MV-4-11 (cell line): ENCODE results near the gene ATP13A3.

Source experiments
- DNase-seq: peaks from one replicate; lab custom pipeline; 2025; lab: John Stamatoyannopoulos, UW

ATP13A3 gene

GRCh38 chr3:194475138-194475932 lies 11.5 kb downstream of the ATP13A3 start:
- DNase-seq, result no peak

GRCh38 chr3:194474675-194475074 lies 12.1 kb downstream of the ATP13A3 start:
- no peak for DNase-seq

GRCh38 chr3:194472290-194472920 lies 14.4 kb downstream of the ATP13A3 start:
- DNase-seq, result peak; percentile 73

DNA sequence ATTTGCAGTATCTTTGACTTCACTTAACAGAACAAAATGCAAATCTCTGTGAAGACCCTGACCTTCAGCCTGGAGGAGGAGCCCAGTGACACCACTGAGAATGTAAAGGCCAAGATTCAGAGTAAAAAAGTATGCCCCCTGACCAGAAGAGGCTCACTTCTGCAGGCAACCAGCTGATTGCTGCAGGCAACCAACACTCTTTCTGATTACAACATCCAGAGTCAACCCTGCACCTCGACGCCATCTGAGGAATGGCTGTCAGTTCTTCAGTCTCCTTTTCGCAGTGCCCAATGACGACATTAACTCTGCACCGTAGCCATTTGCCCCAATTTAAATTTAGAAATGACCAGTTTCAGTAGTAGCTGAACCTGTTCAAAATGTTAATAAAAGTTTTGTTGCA lies 14.9 kb downstream of the ATP13A3 start:
- peak; percentile 54 for DNase-seq

DNA sequence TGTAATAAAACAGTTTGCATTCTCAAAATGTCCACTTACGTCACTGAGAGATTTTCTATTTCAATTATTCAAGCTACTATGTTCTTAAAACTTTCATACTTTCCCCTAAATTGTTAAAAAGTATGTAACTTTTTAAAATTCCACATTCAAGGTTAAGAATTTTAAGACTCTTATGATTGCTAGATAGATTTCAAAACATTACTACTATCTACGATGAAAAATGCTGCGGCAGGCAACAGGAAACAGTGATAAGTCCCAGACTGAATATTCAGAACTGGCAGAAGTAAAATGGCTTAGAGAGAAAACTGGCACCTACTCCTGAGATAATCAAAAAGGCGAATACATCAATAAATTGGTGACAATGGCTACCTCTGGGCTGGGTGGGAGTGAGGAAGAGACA lies 16.2 kb downstream of the ATP13A3 start:
- DNase-seq, result no peak

GRCh38 chr3:194469977-194470376 lies 16.8 kb downstream of the ATP13A3 start:
- DNase-seq, result no peak

DNA sequence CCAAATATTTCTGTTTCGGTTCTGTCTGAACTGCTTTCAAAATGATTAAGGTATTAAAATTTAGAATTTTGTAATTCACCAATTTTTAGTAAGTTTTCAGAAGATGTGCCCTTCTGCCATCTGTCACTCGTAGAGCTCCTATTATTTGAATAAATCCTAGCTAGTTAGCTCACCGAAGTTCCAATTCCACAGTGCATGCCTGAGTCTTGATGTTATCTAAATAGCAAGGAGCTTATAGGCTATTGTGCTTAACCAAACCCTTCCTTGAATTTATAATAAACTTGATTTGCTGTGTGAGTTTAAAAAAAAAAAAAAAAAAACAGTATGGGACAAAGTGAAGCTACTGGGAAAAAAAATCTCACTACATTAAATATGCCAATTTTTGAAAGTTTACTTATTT lies 18.7 kb downstream of the ATP13A3 start:
- no peak for DNase-seq

DNA sequence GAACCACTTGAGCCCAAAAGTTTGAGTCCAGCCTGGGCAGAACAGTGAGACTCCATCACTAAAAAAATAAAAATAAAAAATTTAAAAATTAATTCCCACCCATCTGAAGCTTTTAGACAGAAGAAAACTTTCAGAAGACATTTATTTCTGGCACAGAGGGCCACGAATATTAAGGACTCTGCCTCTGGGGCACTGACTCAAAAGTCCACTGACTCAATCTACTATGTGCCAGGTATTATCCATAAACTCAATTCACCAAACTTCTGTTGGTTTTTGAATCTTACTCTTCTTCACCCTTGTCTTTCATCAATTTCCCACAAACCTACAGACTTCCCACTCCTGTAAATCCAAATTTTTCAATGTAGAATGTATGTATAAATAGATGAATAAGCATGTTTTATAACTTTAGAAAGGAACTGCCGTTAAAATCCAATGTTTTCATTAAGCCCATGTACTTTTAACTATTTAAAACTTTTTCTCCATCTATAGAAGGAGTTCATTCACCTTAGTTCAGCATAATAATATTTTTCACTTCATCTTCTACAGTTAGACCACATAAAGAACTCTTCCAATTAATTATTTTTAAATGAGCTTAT lies 19.9 kb downstream of the ATP13A3 start:
- DNase-seq, result no peak

- peak; percentile 27 for DNase-seq
Observed at GRCh38 chr3:194465920-194466570, 20.8 kb downstream of the ATP13A3 start.

DNA sequence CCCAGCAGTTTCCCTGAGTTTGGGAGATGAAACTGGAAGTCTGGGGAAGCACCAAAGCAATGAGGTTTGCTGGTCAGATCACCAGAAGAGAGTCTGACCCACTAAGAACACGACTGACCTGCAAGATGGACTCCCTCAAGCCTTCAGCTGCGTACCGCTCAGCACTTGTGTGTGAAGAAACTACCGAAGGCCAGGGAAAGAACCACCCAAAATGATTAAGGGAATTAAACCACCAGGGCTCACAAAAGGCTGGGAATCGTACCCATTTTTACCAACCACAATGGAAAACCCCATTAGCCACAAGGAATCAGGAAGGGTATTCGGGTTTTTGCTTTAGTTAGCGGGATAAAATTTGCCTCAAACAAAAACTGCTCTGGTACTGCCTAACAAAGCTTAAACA lies 21.6 kb downstream of the ATP13A3 start:
- DNase-seq, result no peak

DNA sequence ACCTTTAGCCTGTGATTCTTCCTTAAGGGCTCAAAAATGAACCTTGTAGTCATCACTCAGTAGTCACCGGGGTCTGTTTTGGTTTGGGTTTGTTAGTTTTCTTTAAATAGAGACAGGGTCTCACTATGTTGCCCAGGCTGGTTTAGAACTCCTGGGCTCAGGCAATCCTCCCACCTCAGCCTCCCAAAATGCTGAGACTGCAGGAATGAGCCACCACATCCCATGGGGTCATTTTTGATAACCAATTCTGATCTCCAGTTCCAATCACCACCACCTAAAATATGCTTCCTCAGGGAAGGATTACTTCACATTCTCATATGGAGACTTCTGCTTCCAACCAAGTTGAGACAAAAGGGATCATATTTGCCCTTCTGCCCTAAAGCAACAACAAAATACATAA lies 22.1 kb downstream of the ATP13A3 start:
- DNase-seq, result no peak

- DNase-seq, result no peak
Observed at GRCh38 chr3:194462936-194463335, 23.9 kb downstream of the ATP13A3 start.

DNA sequence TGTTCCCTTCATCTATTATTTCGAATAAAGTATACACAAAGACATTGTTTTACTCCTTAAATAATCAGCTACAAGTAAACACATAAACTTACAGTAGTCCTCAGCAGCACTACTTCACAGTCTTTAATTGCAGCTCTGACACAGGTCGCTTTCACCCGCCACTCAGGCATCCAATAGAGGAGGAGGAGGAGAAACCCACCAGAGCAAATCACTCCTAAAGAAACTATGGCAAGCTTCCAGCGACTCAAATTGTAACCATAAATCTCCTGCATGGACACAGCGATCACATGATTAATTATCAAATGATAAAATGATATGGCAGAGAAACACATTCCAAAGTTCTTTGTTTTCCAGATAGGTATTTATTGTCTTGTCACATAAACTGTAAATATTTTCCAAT lies 26.2 kb downstream of the ATP13A3 start:
- no peak for DNase-seq

GRCh38 chr3:194458131-194458530 lies 28.7 kb downstream of the ATP13A3 start:
- no peak for DNase-seq

DNA sequence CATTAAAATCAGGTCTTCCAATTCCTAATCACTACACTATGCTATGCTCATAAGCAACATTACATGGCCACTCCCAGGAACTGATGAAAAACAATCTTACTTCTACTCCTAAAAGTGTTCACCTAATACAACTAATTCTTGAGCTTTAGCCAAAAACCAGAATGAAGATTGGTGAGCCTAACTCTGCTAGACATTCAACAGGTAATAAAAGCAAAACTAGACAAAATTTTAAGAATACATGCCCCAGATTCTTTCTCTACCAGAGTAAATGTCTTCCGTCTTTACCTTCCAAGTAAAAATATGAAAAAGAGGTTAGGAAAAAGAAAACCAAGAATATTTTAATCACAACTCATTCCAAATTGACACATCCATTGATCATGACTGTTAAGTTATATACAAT lies 31.3 kb downstream of the ATP13A3 start:
- DNase-seq, result no peak

DNA sequence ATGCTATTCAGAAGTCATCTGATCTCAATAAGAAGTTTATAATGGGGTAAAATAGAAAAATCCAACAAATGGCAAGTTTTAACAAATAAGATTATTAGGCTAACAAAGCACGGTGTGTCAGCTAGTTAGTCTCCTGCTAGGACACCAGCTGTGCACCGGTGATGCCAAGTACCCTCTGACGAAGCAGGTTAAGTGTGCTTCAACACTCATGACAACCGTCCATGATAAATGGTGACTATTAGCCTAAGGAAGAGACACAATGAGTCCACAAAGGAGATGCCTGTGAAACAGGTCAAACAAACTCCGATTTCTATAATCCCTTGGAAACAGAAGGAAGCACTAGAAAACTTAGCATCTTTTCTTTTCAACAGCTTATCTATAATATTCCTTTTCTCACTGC lies 36.5 kb downstream of the ATP13A3 start:
- DNase-seq, result no peak

- no peak for DNase-seq
Observed at GRCh38 chr3:194449913-194450312, 36.9 kb downstream of the ATP13A3 start.

DNA sequence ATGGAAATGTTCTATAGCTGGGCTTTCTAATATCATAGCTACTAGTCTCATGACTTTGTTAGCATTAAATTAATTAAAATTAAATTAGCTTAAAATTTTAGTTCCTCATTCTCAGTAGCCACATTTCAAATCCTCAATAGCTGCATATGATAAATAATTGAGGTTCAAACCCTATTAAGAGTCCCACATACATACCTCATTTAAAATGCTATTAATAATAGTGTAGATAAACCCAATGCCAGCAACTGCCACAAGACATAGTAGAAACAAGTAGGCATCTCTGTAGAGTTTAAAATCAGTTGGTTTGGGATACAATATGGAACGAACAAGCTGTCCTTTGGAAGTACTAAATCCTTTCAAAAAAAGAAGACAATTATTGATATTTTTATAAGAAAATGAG lies 39.1 kb downstream of the ATP13A3 start:
- no peak for DNase-seq

- no peak for DNase-seq
Observed at GRCh38 chr3:194447161-194447560, 39.6 kb downstream of the ATP13A3 start.

- no peak for DNase-seq
Observed at GRCh38 chr3:194446754-194447153, 40.0 kb downstream of the ATP13A3 start.

DNA sequence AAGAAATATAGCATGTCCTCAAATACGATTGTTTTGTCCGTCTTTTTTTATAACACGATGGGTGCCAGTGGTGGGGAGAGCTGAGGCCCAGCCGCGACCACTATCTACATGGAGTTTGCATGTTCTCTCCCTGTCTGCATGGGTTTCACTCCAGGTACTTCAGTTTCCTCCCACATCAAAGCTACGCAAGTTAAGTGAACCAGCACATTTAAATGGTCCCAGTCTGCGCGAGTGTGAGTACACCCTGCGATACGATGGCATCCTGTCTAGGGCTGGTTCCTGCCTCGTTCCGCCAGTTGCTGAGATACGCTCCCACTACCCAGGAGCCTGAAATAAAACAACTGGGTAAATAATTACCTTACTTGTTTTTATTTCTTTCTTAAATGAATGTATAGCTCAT lies 40.6 kb downstream of the ATP13A3 start:
- DNase-seq, result no peak

DNA sequence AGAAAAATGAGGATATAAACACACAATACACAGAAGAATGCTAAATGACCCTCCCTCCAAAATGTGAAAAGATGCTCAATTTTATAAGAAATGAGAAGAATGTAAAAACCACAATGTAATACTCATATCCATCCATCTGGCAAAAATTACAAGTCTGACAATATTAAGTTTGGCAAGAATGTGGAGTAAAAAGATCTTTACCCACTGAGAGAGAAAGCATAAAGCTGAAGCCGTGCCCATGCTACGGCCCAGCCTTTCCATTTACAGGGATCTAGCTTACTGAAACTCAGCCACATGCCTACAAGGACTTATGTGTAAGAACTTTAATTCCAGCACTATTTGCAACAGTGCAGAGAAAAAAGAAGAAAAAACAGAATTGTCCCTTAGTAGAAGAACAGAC lies 42.9 kb downstream of the ATP13A3 start:
- DNase-seq, result no peak

- DNase-seq, result no peak
Observed at GRCh38 chr3:194440756-194441155, 46.0 kb downstream of the ATP13A3 start.
